HUDEP-2 (cell line): ENCODE measurements around the gene BCAR3.
"Not testable (repeated sequence)": the region's sequence is repeated elsewhere in the genome, so short reads cannot be mapped to it uniquely, and the experiment has no call there.

Source experiments
- DNase-seq, 76 experiments: peaks; one replicate each; lab custom pipeline; 2025; ENCODE audit not compliant: unreplicated experiment in 76 of 76; lab: John Stamatoyannopoulos, UW

BCAR3 gene

GRCh38 chr1:93690341-93690740 lies 8.7 kb upstream of the BCAR3 start:
- DNase-seq: no peak

DNA sequence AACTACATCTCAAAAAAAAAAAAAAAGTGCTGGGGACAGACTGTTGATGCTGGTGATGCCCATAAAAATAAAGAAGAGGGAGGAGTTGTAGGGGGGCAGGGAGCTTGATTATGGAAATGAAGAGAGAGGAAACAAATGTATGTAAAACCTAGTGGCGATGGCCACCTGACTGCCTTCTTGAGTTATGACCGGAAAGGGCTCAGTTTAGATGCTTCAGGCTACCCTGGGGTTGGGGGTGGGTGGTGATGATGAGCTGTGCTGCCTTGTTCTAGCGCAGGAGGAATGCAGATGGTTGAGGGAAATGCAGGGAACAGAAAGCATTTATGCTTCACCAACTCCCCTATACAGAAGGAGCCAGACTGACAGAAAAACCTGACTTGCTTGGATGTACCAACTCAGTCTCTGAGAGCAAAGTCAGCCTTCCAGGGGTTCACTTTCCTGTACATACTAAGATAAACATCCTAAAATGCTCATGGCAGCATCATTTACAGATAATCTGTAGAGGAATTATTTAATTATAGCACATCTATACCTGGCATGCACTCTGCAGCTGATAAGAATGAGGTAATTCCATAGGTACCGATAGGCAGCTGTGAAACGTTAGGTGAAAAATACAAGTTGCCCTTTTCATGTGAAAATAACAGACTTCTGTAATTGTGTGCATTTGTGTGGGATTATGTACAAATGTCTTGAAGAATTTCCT lies 8.0 kb upstream of the BCAR3 start:
- DNase-seq: no peak

- no peak for DNase-seq
Measured at GRCh38 chr1:93687542-93687941, 5.9 kb upstream of the BCAR3 start.

DNA sequence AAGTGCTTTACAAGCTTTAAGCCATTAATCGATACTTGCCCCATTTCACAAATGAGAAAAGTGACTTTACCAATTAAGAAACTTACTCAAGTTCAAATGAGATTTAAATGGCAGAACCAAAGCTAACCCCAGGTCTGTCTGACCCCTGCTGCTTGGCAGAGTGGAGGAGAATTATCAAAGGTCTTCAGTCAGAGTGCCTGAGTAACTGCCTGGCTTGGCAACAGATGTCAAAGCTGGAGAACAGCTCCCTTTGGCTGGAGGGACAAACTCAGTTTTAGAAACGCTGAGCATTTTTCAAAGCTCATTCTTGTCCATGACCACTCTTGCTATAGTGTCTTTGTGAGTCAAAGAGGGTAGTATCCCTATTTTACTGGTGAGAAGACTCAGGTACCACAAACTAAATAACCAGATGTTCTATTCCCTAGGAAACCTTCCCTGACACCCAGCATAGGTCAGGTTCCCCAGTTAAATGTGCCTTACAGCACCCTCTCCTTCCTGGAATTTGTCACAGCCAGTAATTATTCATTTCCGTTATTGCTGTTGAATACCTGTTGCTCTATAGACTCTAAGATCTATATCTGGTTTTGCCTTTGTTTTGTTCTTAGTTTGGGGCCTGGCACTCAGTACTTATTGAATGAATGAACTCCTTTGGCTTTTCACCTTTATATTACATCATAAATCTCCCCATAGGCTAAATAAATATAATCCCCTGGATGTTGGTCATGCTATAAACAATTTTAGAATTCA lies 5.0 kb upstream of the BCAR3 start:
- DNase-seq: no peak

DNA sequence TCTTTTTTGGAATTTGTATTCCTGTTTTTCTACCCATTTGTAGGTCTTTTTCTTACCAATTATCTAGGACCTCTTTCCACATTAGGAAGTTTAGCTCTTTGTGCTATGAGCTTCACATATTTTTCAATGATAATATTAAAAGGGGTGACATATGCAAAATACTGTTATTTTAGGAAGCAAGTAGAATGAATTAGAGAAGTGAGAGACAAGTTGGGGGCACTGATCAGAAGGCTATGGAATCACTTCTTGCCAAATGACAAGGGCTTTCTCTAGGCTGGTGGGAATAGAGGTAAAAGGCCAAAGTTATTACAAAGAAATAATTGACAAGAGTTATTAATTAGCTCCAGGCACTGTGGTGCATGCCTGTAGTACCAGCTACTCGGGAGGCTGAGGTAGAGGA lies 4.3 kb upstream of the BCAR3 start:
- no peak for DNase-seq

DNA sequence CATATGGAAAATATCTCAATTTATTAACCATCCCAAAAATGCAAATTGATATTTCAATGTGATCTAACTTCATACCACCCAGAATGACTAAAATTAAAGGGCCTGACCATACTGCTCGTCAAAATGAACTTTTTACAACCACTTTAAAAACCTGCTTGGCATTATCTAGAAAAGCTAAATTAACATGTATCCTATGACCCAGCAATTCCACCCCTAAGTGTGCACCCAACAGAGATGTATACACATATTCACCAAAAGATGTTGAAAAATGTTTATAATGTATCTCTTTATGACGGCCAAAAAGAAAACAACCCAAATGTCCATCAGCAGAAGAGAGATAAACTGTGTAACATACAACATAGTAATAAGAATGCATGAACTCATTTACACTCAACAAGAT lies 1.6 kb upstream of the BCAR3 start:
- no peak for DNase-seq

DNA sequence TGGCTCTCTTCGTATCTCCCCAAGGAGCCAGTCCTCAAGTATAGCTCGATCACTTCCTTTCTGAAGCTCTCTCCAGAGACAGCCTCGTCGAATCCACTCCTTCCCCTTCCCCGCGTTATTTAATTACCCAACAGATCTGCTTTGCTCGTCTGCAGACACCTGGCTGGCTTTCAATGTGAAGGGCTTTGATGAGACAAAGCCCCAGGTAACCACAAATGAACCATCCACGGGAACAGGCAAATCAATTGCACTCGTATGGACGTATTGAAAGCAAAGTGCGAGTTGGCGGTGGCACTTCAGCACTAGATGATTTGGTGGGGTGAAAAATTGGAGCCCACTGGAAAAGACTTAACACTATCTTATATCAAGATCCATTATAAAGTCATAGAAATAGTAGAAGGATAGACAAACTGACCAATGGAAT lies 364 bp upstream of the BCAR3 start:
- peak in 1 of 76 experiments; percentile 32 for DNase-seq

DNA sequence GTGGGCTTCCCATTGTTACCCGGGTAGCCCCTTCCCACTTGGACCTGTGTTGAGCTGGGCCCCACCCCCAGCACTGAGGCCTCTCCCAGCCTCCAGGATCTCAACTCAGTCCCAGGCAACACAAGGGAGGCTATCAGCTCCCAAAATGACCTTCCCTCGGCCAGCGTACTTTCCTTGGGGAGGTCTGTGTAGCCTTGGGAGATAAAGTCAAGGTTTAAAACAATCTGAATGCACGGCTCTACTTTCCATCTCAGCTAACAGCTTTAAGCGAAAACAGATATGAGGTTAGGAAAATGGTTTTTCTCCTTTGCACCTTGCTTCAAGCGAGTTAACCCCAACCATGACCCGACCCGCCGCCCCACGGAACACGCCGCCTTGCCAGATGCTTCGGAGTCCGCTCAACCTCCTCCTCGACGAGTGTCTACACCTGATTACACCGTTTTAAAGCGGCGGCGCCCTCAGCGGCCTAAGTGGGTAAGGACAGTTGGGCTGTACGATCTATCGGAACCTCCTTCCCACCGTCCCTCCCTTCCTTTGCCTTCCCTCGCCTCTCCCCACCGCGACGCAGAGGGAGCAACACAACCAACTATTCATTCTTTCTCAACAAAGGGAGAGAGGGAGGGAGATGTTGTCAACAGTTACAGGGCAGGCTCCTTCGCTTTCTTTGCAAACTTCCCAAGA lies 1.1 kb downstream of the BCAR3 start:
- DNase-seq: peak in 46 of 76 experiments; percentile 12 to 76 (median 47)

- DNase-seq: no peak
Measured at GRCh38 chr1:93680076-93680419, 1.6 kb downstream of the BCAR3 start.

- no peak for DNase-seq
Measured at GRCh38 chr1:93679546-93679945, 2.1 kb downstream of the BCAR3 start.

- DNase-seq: no peak
Measured at GRCh38 chr1:93678946-93679480, 2.6 kb downstream of the BCAR3 start.

DNA sequence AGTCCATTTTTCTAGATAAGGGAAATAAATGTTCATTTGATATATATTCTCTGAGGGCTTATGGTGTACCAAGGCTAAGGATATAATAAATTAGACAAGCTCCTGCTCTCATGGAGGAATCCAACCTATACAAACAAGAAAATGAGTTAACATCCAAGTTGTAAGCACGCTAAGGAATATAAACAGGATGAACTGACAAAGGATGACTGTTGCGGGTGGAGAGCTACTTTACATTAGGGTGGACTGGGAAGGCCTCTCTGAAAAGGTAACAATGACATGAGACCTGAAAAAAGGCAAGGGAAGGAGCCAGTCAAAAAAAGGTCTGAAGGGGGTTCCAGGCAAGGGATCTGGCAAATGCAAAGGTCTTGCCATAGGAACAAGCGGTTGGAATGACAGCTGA lies 3.1 kb downstream of the BCAR3 start:
- no peak for DNase-seq

DNA sequence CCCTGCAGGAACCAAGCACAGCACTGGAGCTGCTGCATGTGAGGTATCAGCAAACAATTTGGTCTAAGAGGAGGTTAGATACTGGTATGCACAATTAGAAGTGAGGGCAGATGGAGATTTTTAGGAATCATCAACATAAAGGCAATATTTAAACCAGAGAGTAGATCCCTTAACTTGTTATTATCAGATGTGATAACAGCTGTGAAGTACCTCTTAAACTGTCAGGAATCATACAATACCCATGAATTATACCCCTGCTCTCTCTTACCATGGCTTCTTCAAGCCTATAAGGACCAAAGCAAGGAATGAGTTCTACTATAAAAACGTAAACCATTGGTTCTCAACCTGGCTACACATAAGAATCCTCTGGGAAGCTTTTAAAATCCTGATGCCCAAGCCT lies 3.9 kb downstream of the BCAR3 start:
- DNase-seq: no peak

GRCh38 chr1:93676427-93676826 lies 5.2 kb downstream of the BCAR3 start:
- DNase-seq: no peak

GRCh38 chr1:93675931-93676330 lies 5.7 kb downstream of the BCAR3 start:
- DNase-seq: no peak

- DNase-seq: no peak
Measured at GRCh38 chr1:93675271-93675670, 6.4 kb downstream of the BCAR3 start.

DNA sequence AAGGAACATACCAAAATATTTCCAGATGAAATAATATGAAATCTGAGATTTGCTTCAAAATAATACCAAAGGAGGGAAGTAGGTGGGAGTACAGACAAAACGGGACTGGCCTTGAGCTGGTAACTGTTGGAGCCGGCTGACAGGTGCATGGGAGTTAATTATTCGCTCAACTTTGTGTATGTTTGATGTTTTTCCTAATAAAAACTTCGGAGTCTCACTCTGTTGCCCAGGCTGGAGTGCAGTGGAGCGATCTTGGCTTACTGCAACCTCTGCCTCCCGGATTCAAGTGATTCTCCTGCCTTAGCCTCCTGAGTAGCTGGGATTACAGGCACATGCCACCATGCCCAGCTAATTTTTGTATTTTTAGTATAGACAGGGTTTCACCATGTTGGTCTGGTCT lies 7.6 kb downstream of the BCAR3 start:
- not testable (repeated sequence) for DNase-seq

DNA sequence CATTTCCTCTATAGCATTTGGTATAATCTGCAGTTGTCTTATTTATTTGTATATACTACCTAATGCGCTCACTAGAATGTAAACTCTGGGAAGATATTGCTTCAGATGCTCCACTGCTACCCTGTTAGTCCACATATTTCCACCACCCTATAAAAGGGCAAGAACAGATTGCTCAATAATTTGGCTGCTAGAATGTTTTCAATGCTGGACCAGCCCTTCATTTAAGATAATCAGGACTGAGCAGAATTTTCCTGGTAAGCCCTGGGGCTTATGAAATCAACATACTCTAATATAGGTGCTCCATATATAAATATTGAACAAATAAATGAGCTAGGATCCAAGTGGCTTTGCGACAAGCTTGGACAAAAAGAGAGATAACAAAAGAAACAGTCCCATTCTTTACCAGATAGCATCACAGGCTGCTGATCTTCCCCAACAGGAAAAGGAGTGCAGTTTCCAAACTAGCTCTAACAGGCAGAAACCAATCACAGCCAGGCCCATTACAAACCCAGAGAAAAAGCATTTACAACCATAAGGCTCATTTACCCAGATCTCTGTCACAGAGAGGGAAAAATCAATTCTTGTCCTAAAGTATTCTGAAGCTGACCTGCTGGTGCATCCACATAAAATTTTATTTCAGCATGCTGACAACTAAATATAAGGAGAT lies 8.3 kb downstream of the BCAR3 start:
- no peak for DNase-seq

GRCh38 chr1:93672477-93673162 lies 9.0 kb downstream of the BCAR3 start:
- peak in 1 of 76 experiments; percentile 7 for DNase-seq

GRCh38 chr1:93672069-93672468 lies 9.6 kb downstream of the BCAR3 start:
- DNase-seq: peak in 56 of 76 experiments; percentile 9 to 57 (median 34)
